HUES6 (cell line): ENCODE data around the gene IFNA13.
A peak's percentile ranks its signal among the peaks of the same experiment; 100 is the strongest.

ENCODE experiments used
- H3K27ac ChIP-seq: 2 replicates; pipeline ENCODE4 v1.7.0; 2013; ENCODE audit warnings: low read depth, mild to moderate bottlenecking, low read length, inconsistent platforms
- H3K27me3 ChIP-seq: 2 replicates; pipeline ENCODE4 v1.6.1; 2013; ENCODE audit warnings: low read length; ENCODE audit not compliant: control insufficient read depth, insufficient read depth
- H3K36me3 ChIP-seq: 2 replicates; pipeline ENCODE4 v1.6.1; 2013; ENCODE audit warnings: low read length; ENCODE audit not compliant: control insufficient read depth, insufficient read depth
- H3K4me1 ChIP-seq: 2 replicates; pipeline ENCODE4 v1.6.1; 2013; ENCODE audit warnings: low read length; ENCODE audit not compliant: control insufficient read depth, insufficient read depth
- H3K4me3 ChIP-seq: 2 replicates; pipeline ENCODE4 v1.5.1; 2013; ENCODE audit warnings: low read depth, low read length
- H3K9ac ChIP-seq: one replicate; pipeline ENCODE4 v1.6.1; 2013; ENCODE audit warnings: mild to moderate bottlenecking, low read length
- H3K9me3 ChIP-seq: 2 replicates; pipeline ENCODE4 v1.6.1; 2013; ENCODE audit warnings: low read depth, low read length; ENCODE audit not compliant: control insufficient read depth, insufficient read depth

The IFNA13 gene

DNA sequence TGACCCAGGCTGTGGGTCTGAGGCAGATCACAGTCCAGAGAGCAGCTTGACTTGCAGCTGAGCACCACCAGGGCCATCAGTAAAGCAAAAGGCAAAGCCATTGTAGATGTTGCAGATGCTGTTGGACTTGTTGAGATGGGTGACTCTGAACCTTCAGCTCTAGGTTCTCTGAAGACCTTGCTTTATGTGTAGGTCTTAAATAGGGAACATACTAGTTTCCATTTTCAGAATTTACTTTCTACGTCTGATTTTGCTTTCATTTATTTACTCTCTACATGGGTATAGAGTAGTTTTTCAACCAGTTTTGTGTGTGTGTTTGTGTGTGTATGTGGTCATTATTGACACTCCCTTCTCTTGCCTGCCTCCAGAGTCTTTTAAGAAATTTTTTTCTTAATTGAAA, 17.1 kb downstream of the IFNA13 start, which contains the start of gene IFNA6:
IFNA6 (minus strand) TSS at position 101 of the 400 bp plus-strand sequence; CDS start at position 101, 0 bp downstream.
- Histone ChIP-seq H3K27me3 (no peaks in the 10 kb centered on the region), H3K9me3 (peaks cover 3% of the 10 kb centered on the region; the same call in 1 of the 2 replicates), H3K36me3 (no peaks in the 10 kb centered on the region), H3K4me3 (no peak within 1 kb of the TSS), H3K27ac (no peak within 1 kb of the TSS), H3K4me1 (no peaks in the 10 kb centered on the region), H3K9ac (no peak within 1 kb of the TSS)

- Histone ChIP-seq H3K36me3 (no peaks in the 10 kb centered on the region), H3K9me3 (peaks cover under 1% of the 10 kb centered on the region; the same call in 1 of the 2 replicates), H3K9ac (no peak overlapping the region), H3K4me1 (no peaks in the 10 kb centered on the region), H3K27ac (no peak overlapping the region), H3K4me3 (no peak overlapping the region), H3K27me3 (no peaks in the 10 kb centered on the region)
These were observed 19.4 kb downstream of the IFNA13 start for GRCh38 chr9:21348430-21348970.

DNA sequence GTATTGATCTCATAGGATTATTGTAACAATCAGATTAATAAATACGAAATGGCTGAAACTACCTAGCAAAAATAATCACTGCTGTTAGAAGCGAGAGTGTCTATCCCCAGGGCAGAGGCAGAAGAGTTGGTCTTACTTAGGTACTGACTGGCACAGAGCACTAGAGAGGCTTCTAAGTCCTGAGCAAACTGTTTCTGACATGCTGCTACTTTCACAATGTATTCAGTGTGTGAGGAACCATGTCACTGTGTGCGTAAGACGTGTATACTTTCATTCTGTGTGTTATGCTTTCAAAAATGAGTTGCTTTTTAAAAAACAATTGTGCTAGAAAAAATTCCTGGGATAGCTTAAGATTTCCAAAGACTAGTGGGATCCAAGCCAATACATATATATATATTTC, 27.1 kb downstream of the IFNA13 start:
- Histone ChIP-seq H3K4me3 (no peak overlapping the region), H3K27me3 (peaks cover 6% of the 10 kb centered on the region), H3K27ac (no peak overlapping the region), H3K36me3 (no peaks in the 10 kb centered on the region), H3K4me1 (no peaks in the 10 kb centered on the region), H3K9ac (no peak overlapping the region), H3K9me3 (no peaks in the 10 kb centered on the region)

DNA sequence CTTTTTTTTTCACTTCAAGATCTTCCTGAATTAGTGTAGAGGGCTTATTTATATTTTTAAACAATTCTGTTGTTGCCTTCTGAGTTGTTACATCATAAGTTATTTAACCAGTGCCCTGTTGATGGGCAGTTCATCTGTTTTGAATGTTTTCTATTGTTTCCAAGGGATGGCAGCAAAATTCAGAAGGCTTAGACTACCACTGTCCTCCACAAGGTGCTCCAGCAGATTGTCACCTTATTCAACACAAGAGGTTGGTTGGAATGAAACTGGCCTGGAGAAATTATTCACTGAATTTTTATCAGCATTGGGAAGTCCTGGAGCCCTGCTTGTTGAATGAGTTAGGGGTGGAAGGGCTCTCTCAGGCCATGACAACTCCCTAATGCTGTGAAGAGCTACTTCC, 31.4 kb downstream of the IFNA13 start:
- Histone ChIP-seq H3K27me3 (peaks cover 6% of the 10 kb centered on the region), H3K9me3 (no peaks in the 10 kb centered on the region)

GRCh38 chr9:21334701-21335632, 32.9 kb downstream of the IFNA13 start, which contains the start of gene KLHL9:
Gene KLHL9 (minus strand): TSS chr9:21335404. CDS start chr9:21334859, 545 bp downstream.
- H3K9me3 ChIP-seq = no peaks in the 10 kb centered on the region
- H3K9ac ChIP-seq = peak within 1 kb of the TSS; percentile 99
- peak within 1 kb of the TSS; percentile 100 for H3K4me3 ChIP-seq
- H3K4me1 ChIP-seq = peaks cover 23% of the 10 kb centered on the region
- H3K36me3 ChIP-seq = peaks cover 15% of the 10 kb centered on the region
- peaks cover 4% of the 10 kb centered on the region for H3K27me3 ChIP-seq
- peak within 1 kb of the TSS; percentile 99 for H3K27ac ChIP-seq

More for the DNA sequence above, 31.4 kb downstream of the IFNA13 start:
- Histone ChIP-seq H3K4me1 (peaks cover 23% of the 10 kb centered on the region), H3K4me3 (no peak overlapping the region), H3K27ac (no peak overlapping the region), H3K36me3 (peaks cover 13% of the 10 kb centered on the region), H3K9ac (no peak overlapping the region)

- H3K4me1 ChIP-seq = peaks cover 23% of the 10 kb centered on the region
- H3K27me3 ChIP-seq = no peaks in the 10 kb centered on the region
- peak overlapping the region; percentile 100 for H3K4me3 ChIP-seq
- no peak overlapping the region for H3K27ac ChIP-seq
- no peak overlapping the region for H3K9ac ChIP-seq
- no peaks in the 10 kb centered on the region for H3K9me3 ChIP-seq
- peaks cover 15% of the 10 kb centered on the region for H3K36me3 ChIP-seq
These were observed 34.6 kb downstream of the IFNA13 start for GRCh38 chr9:21333226-21333625.

DNA sequence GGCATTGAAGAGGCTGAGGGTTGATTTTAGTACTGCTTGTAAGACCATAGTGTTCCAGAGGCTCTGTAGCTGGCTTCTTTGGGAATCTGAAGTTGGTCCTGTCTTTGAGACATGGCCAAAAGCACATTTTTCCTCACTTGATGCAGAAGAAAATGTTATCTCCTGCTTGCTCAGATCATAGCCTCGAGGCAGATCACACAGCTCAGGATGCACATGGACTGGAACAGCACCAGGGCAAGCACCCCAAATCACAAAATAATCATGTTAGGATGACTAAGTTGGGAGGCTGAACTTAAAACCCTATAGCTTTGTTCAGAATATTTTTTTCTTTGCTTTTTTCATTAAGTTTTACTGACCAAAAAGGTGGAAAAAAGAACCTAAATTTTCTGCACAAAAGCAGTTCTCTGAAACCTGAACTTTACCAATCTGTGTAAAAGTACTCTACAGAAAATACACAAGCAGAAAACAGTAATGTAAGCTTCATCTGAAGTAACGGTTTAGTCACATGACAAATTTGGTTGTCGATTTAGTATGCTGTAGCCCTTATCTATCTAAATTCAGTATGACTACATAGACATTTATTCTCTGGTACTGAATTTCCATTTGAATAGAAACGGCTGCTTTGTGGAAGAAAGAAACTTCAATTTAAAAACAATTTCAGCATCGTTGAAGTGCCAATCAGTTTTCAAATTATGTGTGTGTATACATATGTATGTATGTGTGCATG, 36.0 kb downstream of the IFNA13 start:
- Histone ChIP-seq H3K4me3 (peak overlapping the region; percentile 16; the same call in 1 of the 2 replicates), H3K36me3 (peaks cover 15% of the 10 kb centered on the region), H3K27ac (no peak overlapping the region), H3K9me3 (no peaks in the 10 kb centered on the region), H3K4me1 (peaks cover 23% of the 10 kb centered on the region), H3K9ac (no peak overlapping the region), H3K27me3 (no peaks in the 10 kb centered on the region)

- H3K9me3 ChIP-seq = no peaks in the 10 kb centered on the region
- no peak overlapping the region for H3K4me3 ChIP-seq
- no peak overlapping the region for H3K9ac ChIP-seq
- peaks cover 5% of the 10 kb centered on the region; the same call in 1 of the 2 replicates for H3K36me3 ChIP-seq
- H3K4me1 ChIP-seq = no peaks in the 10 kb centered on the region
- no peaks in the 10 kb centered on the region for H3K27me3 ChIP-seq
- H3K27ac ChIP-seq = no peak overlapping the region
These were observed 41.2 kb downstream of the IFNA13 start for GRCh38 chr9:21326526-21327139.

DNA sequence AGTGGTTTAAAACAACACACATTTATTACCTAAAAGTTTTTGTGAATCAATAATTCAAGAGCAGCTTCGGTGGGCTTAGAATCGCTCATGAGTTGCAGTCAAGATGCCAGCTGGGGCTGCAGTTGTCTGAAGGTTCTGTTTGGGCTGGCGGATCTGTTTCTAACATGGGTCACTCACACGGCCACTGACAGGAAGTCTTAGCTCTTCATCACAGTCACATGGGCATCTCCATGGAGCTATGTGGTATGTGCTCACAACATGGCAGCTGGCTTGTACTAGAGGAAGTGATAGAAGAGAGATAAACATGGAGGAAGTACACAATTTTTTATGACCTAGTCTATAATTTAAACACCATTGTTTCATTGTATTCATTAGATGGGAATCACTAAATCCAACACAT, 43.8 kb downstream of the IFNA13 start:
- Histone ChIP-seq H3K27ac (no peak overlapping the region), H3K27me3 (no peaks in the 10 kb centered on the region), H3K9me3 (no peaks in the 10 kb centered on the region), H3K36me3 (peaks cover 2% of the 10 kb centered on the region; the same call in 1 of the 2 replicates), H3K4me3 (no peak overlapping the region), H3K9ac (no peak overlapping the region), H3K4me1 (no peaks in the 10 kb centered on the region)

GRCh38 chr9:21322911-21323461, 44.9 kb downstream of the IFNA13 start:
- no peak overlapping the region for H3K9ac ChIP-seq
- H3K9me3 ChIP-seq = no peaks in the 10 kb centered on the region
- H3K4me3 ChIP-seq = no peak overlapping the region
- H3K36me3 ChIP-seq = peaks cover 2% of the 10 kb centered on the region; the same call in 1 of the 2 replicates
- H3K27me3 ChIP-seq = no peaks in the 10 kb centered on the region
- H3K27ac ChIP-seq = no peak overlapping the region
- H3K4me1 ChIP-seq = no peaks in the 10 kb centered on the region
